CD4-positive, alpha-beta T cell (primary cell): ENCODE measurements around the gene PLA2G2D. TPM values are rescaled to one million over a fixed set of nuclear protein-coding genes. Genes with fewer than 3 reads are reported as not detected.

Experiments used
- ATAC-seq: fragments of 200-7000 bp; cut with Tn5 transposase; one replicate; pipeline ENCODE4 v1.10.0; 2022; ENCODE audit warnings: mild to moderate bottlenecking; ENCODE audit not compliant: poor library complexity
- CTCF ChIA-PET: fragments of 350-600 bp; sonication (Branson Sonifier 250); formaldehyde crosslinking; loops from one replicate; lab custom pipeline; 2021; ENCODE audit warnings: antibody characterized with exemption, inconsistent platforms; lab: Charles Lee
- POLR2A ChIA-PET: fragments of 350-600 bp; sonication (Branson Sonifier 250); formaldehyde crosslinking; loops from one replicate; lab custom pipeline; 2021; ENCODE audit warnings: antibody characterized with exemption, inconsistent platforms; lab: Charles Lee
- DNase-seq, 14 experiments: peaks; one replicate each; pipeline ENCODE4 v3.0.0-alpha.2; 2013 to 2020; ENCODE audit warnings: mixed read lengths in 2 of 14
- H3K27ac ChIP-seq, 2 donors: one replicate each; pipeline versions ENCODE4 v1.5.1 to v1.7.0; 2013; ENCODE audit warnings: low read length in 2 of 2, low read depth in 1 of 2, mild to moderate bottlenecking in 1 of 2
- H3K27me3 ChIP-seq, 2 experiments: 1 replicate in 1 of 2; 2 replicates in 1 of 2; pipeline versions ENCODE4 v1.6.1 to v1.7.0; 2013; ENCODE audit warnings: low read length in 2 of 2, control low read depth in 1 of 2, mild to moderate bottlenecking in 1 of 2, moderate library complexity in 1 of 2; ENCODE audit not compliant: insufficient read depth in 2 of 2, control insufficient read depth in 1 of 2
- H3K36me3 ChIP-seq: one replicate; pipeline ENCODE4 v1.6.1; 2013; ENCODE audit warnings: low read length, control low read depth; ENCODE audit not compliant: insufficient read depth
- H3K4me1 ChIP-seq: one replicate; pipeline ENCODE4 v1.6.1; 2013; ENCODE audit warnings: low read length, control low read depth; ENCODE audit not compliant: insufficient read depth
- H3K4me3 ChIP-seq: one replicate; pipeline ENCODE4 v1.5.1; 2013; ENCODE audit warnings: mild to moderate bottlenecking, low read length, moderate library complexity
- H3K9me3 ChIP-seq, 2 experiments: 1 replicate in 1 of 2; 2 replicates in 1 of 2; pipeline versions ENCODE4 v1.6.1 to v1.7.0; 2013; ENCODE audit warnings: low read length in 2 of 2, mild to moderate bottlenecking in 2 of 2, control low read depth in 1 of 2, moderate library complexity in 1 of 2; ENCODE audit not compliant: control insufficient read depth in 1 of 2, insufficient read depth in 1 of 2
- H3K27ac Mint-ChIP-seq: one replicate; pipeline ENCODE4 v1.8.0; 2020; ENCODE audit warnings: mixed read lengths
- H3K27me3 Mint-ChIP-seq: one replicate; pipeline ENCODE4 v1.8.0; 2021; ENCODE audit warnings: mixed read lengths
- H3K36me3 Mint-ChIP-seq: one replicate; pipeline ENCODE4 v1.8.0; 2021; ENCODE audit warnings: low read depth, mixed read lengths
- H3K4me1 Mint-ChIP-seq: one replicate; pipeline ENCODE4 v1.8.0; 2021; ENCODE audit warnings: low read depth, mixed read lengths
- H3K4me3 Mint-ChIP-seq: one replicate; pipeline ENCODE4 v1.8.0; 2020; ENCODE audit warnings: mild to moderate bottlenecking, mixed read lengths
- H3K9me3 Mint-ChIP-seq: one replicate; pipeline ENCODE4 v1.8.0; 2020; ENCODE audit warnings: mixed read lengths
- intact Hi-C, 2 experiments: fragments of 100-400 bp; cut with DNase I in 1 of 2; cut with micrococcal nuclease in 1 of 2; formaldehyde crosslinking; loops; one replicate each; pipeline versions ENCODE4 v1.15.1 to v1.9.0; 2023 to 2025; cut with DNase I, micrococcal nuclease
- total RNA-seq, 174 experiments: library from RNA in 2 of 174; stranded (reverse) in 2 of 174; gene quantifications; one replicate each; pipeline ENCODE4 v1.2.3 and lab custom pipeline; 2021 to 2026
- TF ChIP-seq, protein P1 (sequence below): fragments of 200-600 bp; IDR thresholded peaks from one replicate; pipeline ENCODE4 v1.8.0; 2022; ENCODE audit warnings: antibody characterized with exemption, mild to moderate bottlenecking

Gene PLA2G2D
- total RNA-seq, 2 experiments from 2014 or later, result not detected

DNA sequence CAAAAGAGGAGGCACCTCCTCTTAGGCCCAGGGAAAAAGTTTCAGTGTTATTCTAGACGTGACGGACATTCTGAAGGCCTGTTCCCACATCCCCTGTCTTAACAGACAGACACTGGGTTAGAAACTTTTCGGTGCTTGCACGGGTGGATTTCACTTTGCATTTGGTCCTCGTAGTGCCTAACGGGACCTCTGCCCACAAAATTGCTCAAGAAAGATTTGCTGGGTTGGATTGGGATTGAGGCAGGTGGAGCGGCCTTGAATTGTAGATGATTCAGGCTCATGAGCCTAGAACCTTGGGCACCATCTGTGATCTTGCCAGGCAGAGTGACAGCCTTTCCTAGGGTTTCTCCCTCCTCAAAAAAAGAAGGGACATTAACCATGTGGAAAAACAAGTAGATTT is 46.6 kb downstream of the PLA2G2D start:
- H3K4me3 Mint-ChIP-seq, result no peak overlapping the region
- ATAC-seq (no peak), DNase-seq (no peak)
- no peak overlapping the region for H3K27ac Mint-ChIP-seq
- H3K27ac ChIP-seq, result no peak overlapping the region
- peaks cover 0 to under 1% of the 10 kb centered on the region in 2 experiments for H3K27me3 ChIP-seq
- no peaks in the 10 kb centered on the region for H3K9me3 Mint-ChIP-seq
- no peaks in the 10 kb centered on the region for H3K4me1 ChIP-seq
- no peaks in the 10 kb centered on the region for H3K9me3 ChIP-seq
- H3K27me3 Mint-ChIP-seq, result peaks cover 2% of the 10 kb centered on the region
- H3K4me1 Mint-ChIP-seq, result no peaks in the 10 kb centered on the region
- no peaks in the 10 kb centered on the region for H3K36me3 Mint-ChIP-seq
- intact Hi-C loops, result no loop called here
- ChIA-PET POLR2A (no interaction called here), CTCF (no interaction called here)
- TF ChIP-seq, protein P1, sequence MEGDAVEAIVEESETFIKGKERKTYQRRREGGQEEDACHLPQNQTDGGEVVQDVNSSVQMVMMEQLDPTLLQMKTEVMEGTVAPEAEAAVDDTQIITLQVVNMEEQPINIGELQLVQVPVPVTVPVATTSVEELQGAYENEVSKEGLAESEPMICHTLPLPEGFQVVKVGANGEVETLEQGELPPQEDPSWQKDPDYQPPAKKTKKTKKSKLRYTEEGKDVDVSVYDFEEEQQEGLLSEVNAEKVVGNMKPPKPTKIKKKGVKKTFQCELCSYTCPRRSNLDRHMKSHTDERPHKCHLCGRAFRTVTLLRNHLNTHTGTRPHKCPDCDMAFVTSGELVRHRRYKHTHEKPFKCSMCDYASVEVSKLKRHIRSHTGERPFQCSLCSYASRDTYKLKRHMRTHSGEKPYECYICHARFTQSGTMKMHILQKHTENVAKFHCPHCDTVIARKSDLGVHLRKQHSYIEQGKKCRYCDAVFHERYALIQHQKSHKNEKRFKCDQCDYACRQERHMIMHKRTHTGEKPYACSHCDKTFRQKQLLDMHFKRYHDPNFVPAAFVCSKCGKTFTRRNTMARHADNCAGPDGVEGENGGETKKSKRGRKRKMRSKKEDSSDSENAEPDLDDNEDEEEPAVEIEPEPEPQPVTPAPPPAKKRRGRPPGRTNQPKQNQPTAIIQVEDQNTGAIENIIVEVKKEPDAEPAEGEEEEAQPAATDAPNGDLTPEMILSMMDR, result no peak
- no peaks in the 10 kb centered on the region for H3K36me3 ChIP-seq
- H3K4me3 ChIP-seq, result no peak overlapping the region

DNA sequence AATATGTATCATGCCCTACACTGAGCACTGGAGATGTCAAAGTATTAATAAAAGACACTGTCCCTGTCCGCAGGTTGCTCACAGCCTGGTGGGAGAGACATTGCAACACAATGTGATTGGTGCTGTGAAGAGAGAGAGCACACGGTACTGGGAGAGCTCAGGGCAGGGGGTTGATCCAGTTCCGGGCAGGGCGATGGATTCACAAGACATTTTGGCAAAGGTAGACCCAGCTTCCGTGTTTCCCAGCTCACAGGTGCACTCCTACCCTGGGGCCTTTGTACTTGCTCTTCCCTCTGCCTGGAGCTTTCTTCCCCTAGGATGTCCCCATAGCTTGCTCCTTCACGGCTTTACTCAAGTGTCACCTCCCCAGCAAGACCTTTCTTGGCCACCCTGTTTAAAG is 47.9 kb downstream of the PLA2G2D start:
- no peak overlapping the region for H3K27ac Mint-ChIP-seq
- peaks cover 0 to 3% of the 10 kb centered on the region in 2 experiments for H3K27me3 ChIP-seq
- POLR2A ChIA-PET, result no interaction called here
- no peaks in the 10 kb centered on the region for H3K36me3 Mint-ChIP-seq
- H3K27me3 Mint-ChIP-seq, result no peaks in the 10 kb centered on the region
- no peaks in the 10 kb centered on the region for H3K4me1 ChIP-seq
- no peak for DNase-seq
- H3K36me3 ChIP-seq, result no peaks in the 10 kb centered on the region
- no peak for ATAC-seq
- TF ChIP-seq, protein P1, result no peak
- no peaks in the 10 kb centered on the region for H3K4me1 Mint-ChIP-seq
- no peaks in the 10 kb centered on the region for H3K9me3 ChIP-seq
- H3K4me3 Mint-ChIP-seq, result no peak overlapping the region
- H3K4me3 ChIP-seq, result no peak overlapping the region
- intact Hi-C loops, result no loop called here
- H3K27ac ChIP-seq, result no peak overlapping the region
- CTCF ChIA-PET, result no interaction called here
- H3K9me3 Mint-ChIP-seq, result no peaks in the 10 kb centered on the region

DNA sequence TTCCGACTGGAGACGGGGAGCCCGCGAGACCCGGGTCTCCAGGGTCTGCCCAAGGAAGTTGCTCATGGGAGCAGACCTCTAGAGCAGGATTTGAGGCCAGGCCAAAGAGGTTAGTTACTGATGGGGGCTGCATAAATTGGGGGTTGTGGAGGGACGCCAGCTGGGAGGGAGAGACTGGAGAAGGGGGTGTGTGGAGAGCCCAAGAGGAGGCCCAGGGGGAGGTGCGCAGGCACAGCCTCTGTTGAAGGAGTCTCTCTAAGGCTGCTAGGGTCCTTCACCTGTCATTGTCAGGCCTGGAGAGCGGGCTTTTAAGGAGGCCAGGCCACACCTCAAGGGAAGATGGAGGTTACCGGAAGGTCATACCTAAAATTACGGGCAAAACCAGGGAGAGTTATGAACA is 49.0 kb downstream of the PLA2G2D start:
- Mint-ChIP-seq H3K27ac (no peak overlapping the region), H3K36me3 (no peaks in the 10 kb centered on the region), H3K9me3 (no peaks in the 10 kb centered on the region), H3K4me1 (no peaks in the 10 kb centered on the region), H3K27me3 (no peaks in the 10 kb centered on the region), H3K4me3 (no peak overlapping the region)
- TF ChIP-seq, protein P1, result no peak
- intact Hi-C loops, result no loop called here
- H3K4me3 ChIP-seq, result no peak overlapping the region
- peaks cover 0 to 3% of the 10 kb centered on the region in 2 experiments for H3K27me3 ChIP-seq
- CTCF ChIA-PET, result no interaction called here
- POLR2A ChIA-PET, result no interaction called here
- no peaks in the 10 kb centered on the region for H3K36me3 ChIP-seq
- no peaks in the 10 kb centered on the region for H3K9me3 ChIP-seq
- ATAC-seq, result no peak
- no peaks in the 10 kb centered on the region for H3K4me1 ChIP-seq
- no peak for DNase-seq
- no peak overlapping the region for H3K27ac ChIP-seq
